ENCODE data around the gene MYPOP. TPM values are rescaled to one million over a fixed set of nuclear protein-coding genes. Genes with fewer than 3 reads are reported as not detected.

Gene MYPOP
- total and polyA plus RNA-seq, 9 of the 15 experiments (the other 6 are each of a cell fraction or from before 2014, with no cell fraction given) = 0.32 to 7.6 (median 1.6) TPM

Other genes with a start within 250 kb of the MYPOP start
Only the 7 nearest of the 19 such genes appear.
- gene RSPH6A, start 87.3 kb downstream of the MYPOP start, total RNA-seq (2014; rRNA removed) = not detected in 2 replicates
- gene RSPH6A, start 87.3 kb downstream of the MYPOP start, total RNA-seq (2014; rRNA removed; fragmentation: Illumina TruSeq; extraction: Trizol) = not detected in 2 replicates
- gene RSPH6A, start 87.3 kb downstream of the MYPOP start, total RNA-seq (2015; rRNA removed; fragmentation: Illumina TruSeq; extraction: Trizol) = 0.07 TPM in 1 of 2 replicates, not detected in the other
- gene RSPH6A, start 87.3 kb downstream of the MYPOP start, total RNA-seq (2021) = 0.07 TPM in 1 of 2 replicates, not detected in the other
- 0.03 and 0.04 TPM in 2 replicates for gene RSPH6A, start 87.3 kb downstream of the MYPOP start, polyA plus RNA-seq (2011; rRNA removed)
- gene RSPH6A, start 87.3 kb downstream of the MYPOP start, polyA plus RNA-seq (2014; fragmentation: Illumina TruSeq; extraction: Trizol) = not detected in 2 replicates
- gene RSPH6A, start 87.3 kb downstream of the MYPOP start, polyA plus RNA-seq (2014; fragmentation: Nextera tagmentation; extraction: Ambion mirVana) = not detected
- 0.07 and 0.15 TPM in 2 replicates for gene RSPH6A, start 87.3 kb downstream of the MYPOP start, polyA plus RNA-seq (2014; rRNA removed)
- 58.4 and 60.4 TPM in 2 replicates for gene SYMPK, start 39.5 kb downstream of the MYPOP start, total RNA-seq (2014; rRNA removed)
- gene SYMPK, start 39.5 kb downstream of the MYPOP start, total RNA-seq (2014; rRNA removed; fragmentation: Illumina TruSeq; extraction: Trizol) = 26.4 and 31.4 TPM in 2 replicates
- gene SYMPK, start 39.5 kb downstream of the MYPOP start, total RNA-seq (2015; rRNA removed; fragmentation: Illumina TruSeq; extraction: Trizol) = 38.7 and 40.9 TPM in 2 replicates
- gene SYMPK, start 39.5 kb downstream of the MYPOP start, total RNA-seq (2021) = 86.9 and 95.5 TPM in 2 replicates
- 80.3 and 101 TPM in 2 replicates for gene SYMPK, start 39.5 kb downstream of the MYPOP start, polyA plus RNA-seq (2011; rRNA removed)
- gene SYMPK, start 39.5 kb downstream of the MYPOP start, polyA plus RNA-seq (2014; fragmentation: Illumina TruSeq; extraction: Trizol) = 79.4 and 82.9 TPM in 2 replicates
- gene SYMPK, start 39.5 kb downstream of the MYPOP start, polyA plus RNA-seq (2014; fragmentation: Nextera tagmentation; extraction: Ambion mirVana) = under 1 TPM; 0.73 to 0.85 TPM
- 63.1 and 66.5 TPM in 2 replicates for gene SYMPK, start 39.5 kb downstream of the MYPOP start, polyA plus RNA-seq (2014; rRNA removed)
- gene FOXA3, start 38.3 kb downstream of the MYPOP start, total RNA-seq (2014; rRNA removed) = 5.5 and 8.9 TPM in 2 replicates
- gene FOXA3, start 38.3 kb downstream of the MYPOP start, total RNA-seq (2014; rRNA removed; fragmentation: Illumina TruSeq; extraction: Trizol) = 3.3 and 3.5 TPM in 2 replicates
- gene FOXA3, start 38.3 kb downstream of the MYPOP start, total RNA-seq (2015; rRNA removed; fragmentation: Illumina TruSeq; extraction: Trizol) = 3.2 and 3.5 TPM in 2 replicates
- 8.1 and 8.6 TPM in 2 replicates for gene FOXA3, start 38.3 kb downstream of the MYPOP start, total RNA-seq (2021)
- gene FOXA3, start 38.3 kb downstream of the MYPOP start, polyA plus RNA-seq (2011; rRNA removed) = 10.7 and 15.5 TPM in 2 replicates
- gene FOXA3, start 38.3 kb downstream of the MYPOP start, polyA plus RNA-seq (2014; fragmentation: Illumina TruSeq; extraction: Trizol) = 4.7 and 6.1 TPM in 2 replicates
- gene FOXA3, start 38.3 kb downstream of the MYPOP start, polyA plus RNA-seq (2014; fragmentation: Nextera tagmentation; extraction: Ambion mirVana) = 1 to 10 TPM; 1.3 to 1.5 TPM
- gene FOXA3, start 38.3 kb downstream of the MYPOP start, polyA plus RNA-seq (2014; rRNA removed) = 5.0 and 6.7 TPM in 2 replicates
- gene IRF2BP1, start 16.5 kb downstream of the MYPOP start, total RNA-seq (2014; rRNA removed) = 32.2 and 38.8 TPM in 2 replicates
- 2.6 and 2.8 TPM in 2 replicates for gene IRF2BP1, start 16.5 kb downstream of the MYPOP start, total RNA-seq (2014; rRNA removed; fragmentation: Illumina TruSeq; extraction: Trizol)
- gene IRF2BP1, start 16.5 kb downstream of the MYPOP start, total RNA-seq (2015; rRNA removed; fragmentation: Illumina TruSeq; extraction: Trizol) = 8.4 and 9.5 TPM in 2 replicates
- 35.0 and 35.9 TPM in 2 replicates for gene IRF2BP1, start 16.5 kb downstream of the MYPOP start, total RNA-seq (2021)
- gene IRF2BP1, start 16.5 kb downstream of the MYPOP start, polyA plus RNA-seq (2011; rRNA removed) = 3.2 and 5.0 TPM in 2 replicates
- gene IRF2BP1, start 16.5 kb downstream of the MYPOP start, polyA plus RNA-seq (2014; fragmentation: Illumina TruSeq; extraction: Trizol) = 3.5 and 8.6 TPM in 2 replicates
- gene IRF2BP1, start 16.5 kb downstream of the MYPOP start, polyA plus RNA-seq (2014; fragmentation: Nextera tagmentation; extraction: Ambion mirVana) = under 1 TPM; 0.61 to 0.62 TPM
- gene IRF2BP1, start 16.5 kb downstream of the MYPOP start, polyA plus RNA-seq (2014; rRNA removed) = 14.3 and 18.8 TPM in 2 replicates
- 0.08 TPM in 1 of 2 replicates, not detected in the other for gene NANOS2, start 12.2 kb upstream of the MYPOP start, total RNA-seq (2014; rRNA removed)
- not detected in 2 replicates for gene NANOS2, start 12.2 kb upstream of the MYPOP start, total RNA-seq (2014; rRNA removed; fragmentation: Illumina TruSeq; extraction: Trizol)
- gene NANOS2, start 12.2 kb upstream of the MYPOP start, total RNA-seq (2015; rRNA removed; fragmentation: Illumina TruSeq; extraction: Trizol) = not detected in 2 replicates
- gene NANOS2, start 12.2 kb upstream of the MYPOP start, total RNA-seq (2021) = not detected in 2 replicates
- gene NANOS2, start 12.2 kb upstream of the MYPOP start, polyA plus RNA-seq (2011; rRNA removed) = not detected in 2 replicates
- gene NANOS2, start 12.2 kb upstream of the MYPOP start, polyA plus RNA-seq (2014; fragmentation: Illumina TruSeq; extraction: Trizol) = not detected in 2 replicates
- gene NANOS2, start 12.2 kb upstream of the MYPOP start, polyA plus RNA-seq (2014; fragmentation: Nextera tagmentation; extraction: Ambion mirVana) = not detected
- gene NANOS2, start 12.2 kb upstream of the MYPOP start, polyA plus RNA-seq (2014; rRNA removed) = not detected in 2 replicates
- not detected in 2 replicates for gene NOVA2, start 71.3 kb upstream of the MYPOP start, total RNA-seq (2014; rRNA removed)
- gene NOVA2, start 71.3 kb upstream of the MYPOP start, total RNA-seq (2014; rRNA removed; fragmentation: Illumina TruSeq; extraction: Trizol) = not detected in 2 replicates
- not detected in 2 replicates for gene NOVA2, start 71.3 kb upstream of the MYPOP start, total RNA-seq (2015; rRNA removed; fragmentation: Illumina TruSeq; extraction: Trizol)
- not detected in 2 replicates for gene NOVA2, start 71.3 kb upstream of the MYPOP start, total RNA-seq (2021)
- not detected in 2 replicates for gene NOVA2, start 71.3 kb upstream of the MYPOP start, polyA plus RNA-seq (2011; rRNA removed)
- not detected in 2 replicates for gene NOVA2, start 71.3 kb upstream of the MYPOP start, polyA plus RNA-seq (2014; fragmentation: Illumina TruSeq; extraction: Trizol)
- gene NOVA2, start 71.3 kb upstream of the MYPOP start, polyA plus RNA-seq (2014; fragmentation: Nextera tagmentation; extraction: Ambion mirVana) = not detected
- not detected in 2 replicates for gene NOVA2, start 71.3 kb upstream of the MYPOP start, polyA plus RNA-seq (2014; rRNA removed)
- 19.8 and 21.5 TPM in 2 replicates for gene CCDC61, start 92.9 kb upstream of the MYPOP start, total RNA-seq (2014; rRNA removed)
- 4.9 and 5.4 TPM in 2 replicates for gene CCDC61, start 92.9 kb upstream of the MYPOP start, total RNA-seq (2014; rRNA removed; fragmentation: Illumina TruSeq; extraction: Trizol)
- 10.3 and 11.4 TPM in 2 replicates for gene CCDC61, start 92.9 kb upstream of the MYPOP start, total RNA-seq (2015; rRNA removed; fragmentation: Illumina TruSeq; extraction: Trizol)
- gene CCDC61, start 92.9 kb upstream of the MYPOP start, total RNA-seq (2021) = 26.3 and 27.0 TPM in 2 replicates
- 10.6 and 12.4 TPM in 2 replicates for gene CCDC61, start 92.9 kb upstream of the MYPOP start, polyA plus RNA-seq (2011; rRNA removed)
- gene CCDC61, start 92.9 kb upstream of the MYPOP start, polyA plus RNA-seq (2014; fragmentation: Illumina TruSeq; extraction: Trizol) = 9.4 and 15.5 TPM in 2 replicates
- gene CCDC61, start 92.9 kb upstream of the MYPOP start, polyA plus RNA-seq (2014; fragmentation: Nextera tagmentation; extraction: Ambion mirVana) = under 1 TPM; 0.07 to 0.59 TPM
- 20.9 and 21.4 TPM in 2 replicates for gene CCDC61, start 92.9 kb upstream of the MYPOP start, polyA plus RNA-seq (2014; rRNA removed)